Dedifferentiated amniotic fluid mesenchymal stem cell (primary cell): ENCODE data around the gene SPEF2.

Source experiments
- DNase-seq: peaks from one replicate; pipeline ENCODE4 v3.0.0-alpha.2; 2016; ENCODE audit errors: extremely low spot score

SPEF2 gene

GRCh38 chr5:35785601-35786085 is 168.0 kb downstream of the SPEF2 start:
- DNase-seq, result no peak

GRCh38 chr5:35788724-35789123 is 171.1 kb downstream of the SPEF2 start:
- DNase-seq, result no peak

- DNase-seq, result peak; percentile 25
Measured at GRCh38 chr5:35789732-35790456, 172.2 kb downstream of the SPEF2 start.

- no peak for DNase-seq
Measured at GRCh38 chr5:35790457-35790822, 172.8 kb downstream of the SPEF2 start.

- DNase-seq, result no peak
Measured at GRCh38 chr5:35794328-35794619, 176.6 kb downstream of the SPEF2 start.

DNA sequence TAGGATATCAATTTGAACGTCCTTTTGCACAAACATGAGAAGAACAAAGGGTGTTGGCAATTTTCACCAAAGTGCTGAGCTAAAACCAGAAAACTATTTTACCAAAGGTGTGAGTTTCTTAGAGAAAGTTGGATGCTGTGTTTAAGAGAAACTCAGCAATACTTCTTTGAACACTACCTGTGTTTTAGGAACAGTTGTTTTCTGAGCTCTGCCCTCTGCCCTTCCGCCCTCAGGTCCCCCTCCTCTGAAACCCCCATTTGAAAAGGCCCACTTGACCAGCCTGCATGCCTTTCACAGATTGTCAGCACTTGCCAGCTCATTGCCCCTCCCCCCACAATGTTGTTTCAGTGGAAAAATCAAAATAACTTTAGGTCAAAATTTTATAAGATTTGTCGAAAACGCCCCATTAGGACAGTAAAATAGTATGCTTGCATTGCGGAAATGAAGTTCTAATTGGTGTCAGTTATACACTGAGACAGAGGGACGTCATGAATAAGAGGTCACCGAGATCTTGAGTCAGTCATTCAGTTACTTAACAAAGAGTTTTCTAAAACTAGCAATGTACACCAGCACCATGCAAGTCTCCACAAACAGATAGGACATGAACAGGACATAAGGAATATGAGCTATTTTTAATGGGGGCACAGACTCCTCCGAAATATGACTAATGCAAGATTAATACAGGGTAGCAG is 177.2 kb downstream of the SPEF2 start:
- DNase-seq, result no peak

DNA sequence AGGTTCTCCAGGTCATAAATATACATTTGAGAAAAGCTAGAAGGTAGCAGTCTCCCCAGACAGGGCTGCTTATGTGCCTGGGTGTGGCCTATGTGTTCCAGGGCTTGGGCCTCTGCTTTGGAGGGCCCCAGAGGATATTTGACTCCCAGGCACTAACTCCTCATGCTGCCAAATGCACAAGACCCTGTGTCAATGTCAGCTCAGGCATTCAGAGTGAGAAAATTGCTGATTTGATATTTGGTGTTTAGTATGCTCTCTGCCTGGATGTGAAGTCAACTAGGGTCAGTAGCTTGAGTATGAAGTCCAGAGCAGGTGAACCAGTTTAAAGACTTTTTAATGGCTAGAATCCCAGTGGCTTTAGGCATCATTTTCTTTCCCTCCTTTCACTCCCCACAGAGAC is 181.5 kb downstream of the SPEF2 start:
- DNase-seq, result no peak

- DNase-seq, result peak; percentile 22
Measured at GRCh38 chr5:35799753-35800152, 182.1 kb downstream of the SPEF2 start.

GRCh38 chr5:35803191-35803651 is 185.6 kb downstream of the SPEF2 start:
- peak; percentile 25 for DNase-seq

GRCh38 chr5:35804201-35804653 is 186.6 kb downstream of the SPEF2 start:
- no peak for DNase-seq

- DNase-seq, result no peak
Measured at GRCh38 chr5:35804841-35805240, 187.2 kb downstream of the SPEF2 start.

- no peak for DNase-seq
Measured at GRCh38 chr5:35810601-35811000, 192.9 kb downstream of the SPEF2 start.

DNA sequence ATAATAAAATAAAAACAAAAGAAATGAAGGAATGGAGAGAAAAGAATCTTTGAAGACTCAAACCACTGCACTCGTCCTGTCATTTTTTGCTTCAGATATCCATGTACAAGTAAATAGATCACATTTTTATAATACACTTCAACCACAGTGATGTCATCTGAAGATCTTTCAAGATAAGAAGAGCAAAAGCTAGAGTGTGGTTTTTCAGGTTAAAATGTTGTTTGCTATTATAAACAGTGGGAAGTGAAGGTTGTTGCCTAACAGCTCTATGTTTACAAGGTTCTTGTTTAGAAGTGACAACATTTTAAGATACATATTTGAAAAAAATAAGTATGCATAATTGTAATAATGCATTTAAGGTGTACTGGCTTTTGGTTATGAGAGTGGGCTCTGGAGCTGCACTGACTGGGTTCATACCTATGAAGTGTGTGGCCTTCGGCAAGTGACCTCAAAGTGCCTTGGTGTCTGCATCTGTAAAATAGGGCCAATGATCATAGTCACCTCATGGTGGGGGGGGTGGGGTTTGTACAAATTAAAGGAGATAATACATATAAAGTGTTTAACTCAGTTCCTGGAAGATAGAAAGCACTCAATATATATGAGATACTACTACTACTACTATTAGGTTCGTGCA is 193.6 kb downstream of the SPEF2 start:
- no peak for DNase-seq

DNA sequence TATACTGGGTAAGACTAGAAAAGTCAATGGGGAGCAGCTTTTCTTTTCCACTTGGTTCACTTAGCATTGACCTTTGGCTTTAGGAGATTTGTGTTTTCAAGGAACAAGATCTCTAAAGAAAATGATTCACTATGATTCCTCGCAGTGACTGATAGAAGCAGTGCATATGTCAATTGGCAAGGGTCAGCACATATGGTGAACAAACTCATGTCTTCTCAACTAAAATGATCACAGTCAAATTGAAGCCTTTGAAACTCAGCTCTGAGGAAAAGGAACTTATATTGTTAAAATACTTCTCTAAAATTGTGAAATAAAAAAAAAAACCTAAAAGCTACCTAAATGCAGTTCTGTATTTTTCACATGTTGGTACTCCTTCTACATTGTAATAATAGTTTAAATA is 195.9 kb downstream of the SPEF2 start:
- DNase-seq, result no peak

- no peak for DNase-seq
Measured at GRCh38 chr5:35815089-35815936, 197.7 kb downstream of the SPEF2 start.

DNA sequence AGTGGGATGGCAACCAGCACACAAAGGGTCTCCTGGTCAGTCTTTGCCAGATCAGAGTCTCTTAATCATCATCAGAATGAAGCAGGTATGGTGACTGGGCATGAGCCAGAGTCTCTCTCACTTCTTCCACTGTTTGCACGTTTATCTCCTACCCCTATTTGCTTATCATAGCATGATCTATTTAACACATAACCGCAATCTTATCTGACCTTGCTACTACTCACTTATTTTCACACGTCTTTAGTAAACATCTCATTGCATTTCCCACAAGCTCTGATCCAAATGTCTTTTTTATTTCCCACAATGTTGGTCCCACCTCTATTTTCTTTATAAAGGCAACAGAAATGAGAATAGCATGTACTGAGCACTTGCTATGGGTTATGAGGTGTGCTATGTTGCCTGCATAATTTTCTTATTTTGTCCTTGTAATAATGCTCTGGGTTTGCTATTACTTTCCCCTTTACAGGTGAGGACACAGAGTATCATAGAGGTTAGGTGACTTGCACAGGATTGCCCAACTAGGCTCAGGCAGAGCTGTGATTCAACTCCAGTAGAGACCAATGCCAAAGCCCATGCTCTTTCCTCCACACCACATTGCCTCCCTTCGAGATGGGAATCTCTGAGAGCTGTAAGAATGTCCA is 199.3 kb downstream of the SPEF2 start:
- DNase-seq, result no peak

DNA sequence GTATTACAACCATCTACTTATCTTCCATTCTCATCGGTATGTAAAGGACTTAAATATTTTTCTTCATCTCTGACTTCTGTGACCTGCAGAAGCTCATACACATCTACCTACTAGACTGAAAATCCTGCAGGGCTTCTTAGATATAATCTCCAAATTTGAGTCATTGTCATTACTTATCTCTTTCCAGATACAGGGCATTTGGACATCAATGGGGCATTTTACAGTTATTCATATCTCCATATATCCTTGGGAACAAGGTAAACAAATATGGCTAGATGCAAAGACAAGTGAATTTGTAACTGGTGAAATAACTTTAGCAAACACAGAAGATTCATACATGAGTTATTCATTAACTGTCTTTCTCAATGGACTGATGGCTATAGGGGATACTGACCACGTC is 201.4 kb downstream of the SPEF2 start:
- DNase-seq, result no peak

DNA sequence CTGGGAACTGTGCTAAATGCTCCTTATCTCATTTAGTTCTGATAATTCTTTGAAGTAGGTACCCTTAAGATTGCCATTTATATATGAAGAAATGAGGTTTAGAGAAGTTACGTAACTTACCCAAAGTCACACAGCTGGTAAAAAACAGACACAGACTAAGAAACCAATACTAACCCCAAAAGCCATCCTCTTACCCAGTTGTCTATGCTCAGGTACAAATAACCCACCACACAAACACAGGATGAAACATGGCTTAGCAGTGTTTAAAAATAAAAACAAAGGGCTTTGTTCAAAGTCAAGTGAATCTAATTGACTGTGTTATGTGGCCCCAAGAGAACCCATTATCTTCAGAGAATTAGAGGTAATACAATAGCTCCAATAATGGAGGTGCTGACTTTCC is 202.0 kb downstream of the SPEF2 start:
- DNase-seq, result no peak

DNA sequence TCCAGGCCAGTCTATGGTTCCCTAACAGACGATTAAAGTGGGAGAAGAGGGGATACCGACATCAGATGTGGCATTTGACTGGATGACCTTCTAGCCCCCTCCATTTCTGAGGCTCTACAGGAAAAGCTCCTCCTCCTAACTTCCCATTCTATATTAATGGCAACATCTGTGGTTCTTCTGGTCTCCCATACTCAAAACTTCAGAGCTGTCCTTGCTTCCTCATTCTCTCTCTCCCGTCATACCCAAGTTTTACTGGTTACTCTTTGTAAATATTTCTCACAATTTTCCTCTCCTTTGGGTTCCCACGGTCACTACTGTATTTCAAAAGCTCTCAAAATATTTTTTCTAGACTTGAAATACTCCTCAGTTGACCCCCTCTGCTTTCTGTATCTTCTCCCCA is 203.1 kb downstream of the SPEF2 start:
- no peak for DNase-seq

- DNase-seq, result no peak
Measured at GRCh38 chr5:35821513-35821912, 203.8 kb downstream of the SPEF2 start.

DNA sequence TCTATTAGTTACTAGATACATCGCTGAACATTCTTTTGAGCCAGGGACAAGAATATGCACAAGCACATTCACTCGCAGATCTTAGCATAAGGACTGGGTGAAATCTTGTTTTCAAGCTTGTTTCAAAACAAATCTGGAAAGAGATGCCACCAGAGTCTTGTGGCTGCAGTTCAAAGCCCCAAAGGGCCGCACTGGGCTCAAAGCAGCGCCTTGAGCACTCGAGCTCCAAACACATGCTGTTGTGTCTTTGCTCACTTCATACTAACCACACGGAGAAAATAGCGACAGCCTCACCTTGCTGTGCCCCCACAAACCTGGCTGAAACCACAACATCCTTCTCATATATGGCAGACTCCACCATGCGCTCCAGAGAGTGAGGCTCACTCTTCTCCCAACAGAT is 204.8 kb downstream of the SPEF2 start:
- DNase-seq, result no peak
